Progenitor cell of endocrine pancreas (in vitro differentiated cells): ENCODE measurements around the gene PPP2R3B. TPM values are rescaled to one million over a fixed set of nuclear protein-coding genes. Genes with fewer than 3 reads are reported as not detected.
"Not testable (repeated sequence)": the region's sequence is repeated elsewhere in the genome, so short reads cannot be mapped to it uniquely, and the experiment has no call there.

Experiments
- DNase-seq: peaks from one replicate; pipeline ENCODE4 v3.0.0; 2021; ENCODE audit warnings: low spot score; ENCODE audit not compliant: unreplicated experiment
- H3K27ac Mint-ChIP-seq: 2 replicates; pipeline ENCODE4 v1.8.0; 2021; ENCODE audit warnings: mild to moderate bottlenecking, moderate library complexity, mixed read lengths
- H3K27me3 Mint-ChIP-seq: 2 replicates; pipeline ENCODE4 v1.8.0; 2021; ENCODE audit warnings: mixed read lengths
- H3K36me3 Mint-ChIP-seq: 2 replicates; pipeline ENCODE4 v1.8.0; 2022; ENCODE audit warnings: mixed read lengths; ENCODE audit not compliant: insufficient read depth
- H3K4me1 Mint-ChIP-seq: 2 replicates; pipeline ENCODE4 v1.8.0; 2021; ENCODE audit warnings: low read depth, mixed read lengths
- H3K4me3 Mint-ChIP-seq: 2 replicates; pipeline ENCODE4 v1.8.0; 2021; ENCODE audit warnings: low read depth, mild to moderate bottlenecking, moderate library complexity, mixed read lengths
- H3K9me3 Mint-ChIP-seq: 2 replicates; pipeline ENCODE4 v1.8.0; 2021; ENCODE audit warnings: low read depth, mixed read lengths
- total RNA-seq: library from RNA; stranded (reverse); gene quantifications from 2 replicates; pipeline ENCODE4 v1.2.1, GENCODE V29; 2021
- TF ChIP-seq, protein P1 (sequence below): fragments of 200-600 bp; sonication (generic); IDR thresholded peaks from one replicate; pipeline ENCODE4 v1.5.0; 2021; ENCODE audit warnings: antibody characterized with exemption, mild to moderate bottlenecking; ENCODE audit not compliant: unreplicated experiment

PPP2R3B gene
- total RNA-seq, 1 donor from 2014 or later = 72.6 TPM

DNA sequence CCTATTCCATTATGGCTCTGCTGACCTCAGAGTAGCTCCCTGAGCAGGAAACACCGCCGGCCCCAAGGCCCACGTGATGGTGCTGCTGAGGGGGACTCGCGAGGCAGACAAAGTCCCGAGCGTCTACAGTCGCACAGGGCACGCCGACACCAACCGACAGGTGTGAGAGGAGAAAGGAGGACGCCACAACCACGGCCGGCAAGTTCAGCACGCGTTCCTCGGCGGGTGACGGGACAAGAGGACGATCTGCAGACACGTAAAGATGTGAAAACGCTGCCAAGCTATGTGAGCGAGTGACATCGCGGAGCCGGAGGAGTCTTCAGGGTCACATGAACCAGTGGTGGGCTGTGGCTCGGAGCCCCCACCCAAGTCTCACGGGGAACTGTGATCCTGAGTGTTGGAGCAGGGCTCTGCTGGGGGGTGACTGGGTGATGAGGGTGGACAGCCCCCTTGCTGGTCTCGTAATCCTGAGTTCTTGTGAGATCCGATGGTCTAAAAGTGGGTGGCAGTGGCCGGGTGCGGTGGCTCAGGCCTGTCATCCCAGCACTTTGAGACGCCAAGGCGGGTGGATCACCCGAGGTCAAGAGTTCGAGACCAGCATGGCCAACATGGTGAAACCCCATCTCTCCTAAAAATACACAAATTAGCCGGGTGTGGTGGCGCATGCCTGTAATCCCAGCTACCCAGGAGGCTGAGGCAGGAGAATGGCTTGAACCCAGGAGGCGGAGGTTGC is 34.0 kb downstream of the PPP2R3B start:
- Mint-ChIP-seq H3K27me3 (no peaks in the 10 kb centered on the region), H3K9me3 (peaks cover 3% of the 10 kb centered on the region), H3K27ac (peak overlapping the region; percentile 85), H3K36me3 (peaks cover 38% of the 10 kb centered on the region), H3K4me1 (peaks cover 4% of the 10 kb centered on the region), H3K4me3 (no peak overlapping the region)
- TF ChIP-seq, protein P1, sequence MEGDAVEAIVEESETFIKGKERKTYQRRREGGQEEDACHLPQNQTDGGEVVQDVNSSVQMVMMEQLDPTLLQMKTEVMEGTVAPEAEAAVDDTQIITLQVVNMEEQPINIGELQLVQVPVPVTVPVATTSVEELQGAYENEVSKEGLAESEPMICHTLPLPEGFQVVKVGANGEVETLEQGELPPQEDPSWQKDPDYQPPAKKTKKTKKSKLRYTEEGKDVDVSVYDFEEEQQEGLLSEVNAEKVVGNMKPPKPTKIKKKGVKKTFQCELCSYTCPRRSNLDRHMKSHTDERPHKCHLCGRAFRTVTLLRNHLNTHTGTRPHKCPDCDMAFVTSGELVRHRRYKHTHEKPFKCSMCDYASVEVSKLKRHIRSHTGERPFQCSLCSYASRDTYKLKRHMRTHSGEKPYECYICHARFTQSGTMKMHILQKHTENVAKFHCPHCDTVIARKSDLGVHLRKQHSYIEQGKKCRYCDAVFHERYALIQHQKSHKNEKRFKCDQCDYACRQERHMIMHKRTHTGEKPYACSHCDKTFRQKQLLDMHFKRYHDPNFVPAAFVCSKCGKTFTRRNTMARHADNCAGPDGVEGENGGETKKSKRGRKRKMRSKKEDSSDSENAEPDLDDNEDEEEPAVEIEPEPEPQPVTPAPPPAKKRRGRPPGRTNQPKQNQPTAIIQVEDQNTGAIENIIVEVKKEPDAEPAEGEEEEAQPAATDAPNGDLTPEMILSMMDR = no peak
- no peak for DNase-seq

- TF ChIP-seq, protein P1 = no peak
- Mint-ChIP-seq H3K4me3 (no peak overlapping the region), H3K27ac (no peak overlapping the region), H3K27me3 (no peaks in the 10 kb centered on the region), H3K4me1 (peaks cover 4% of the 10 kb centered on the region), H3K36me3 (peaks cover 33% of the 10 kb centered on the region), H3K9me3 (peaks cover 3% of the 10 kb centered on the region)
- DNase-seq = no peak
These were observed 34.5 kb downstream of the PPP2R3B start for GRCh38 chrX:352181-352580.

- DNase-seq = no peak
- H3K9me3 Mint-ChIP-seq = peaks cover 3% of the 10 kb centered on the region
- H3K27ac Mint-ChIP-seq = no peak overlapping the region
- peaks cover 33% of the 10 kb centered on the region for H3K36me3 Mint-ChIP-seq
- H3K4me3 Mint-ChIP-seq = no peak overlapping the region
- H3K27me3 Mint-ChIP-seq = no peaks in the 10 kb centered on the region
- TF ChIP-seq, protein P1 = no peak
- peaks cover 4% of the 10 kb centered on the region for H3K4me1 Mint-ChIP-seq
These were observed 35.0 kb downstream of the PPP2R3B start for GRCh38 chrX:351736-352135.

- H3K27me3 Mint-ChIP-seq, H3K27ac Mint-ChIP-seq, DNase-seq, H3K4me1 Mint-ChIP-seq, H3K4me3 Mint-ChIP-seq, H3K9me3 Mint-ChIP-seq: not testable (repeated sequence)
- peaks cover 32% of the 10 kb centered on the region for H3K36me3 Mint-ChIP-seq
These were observed 35.4 kb downstream of the PPP2R3B start for GRCh38 chrX:351324-351641.

GRCh38 chrX:350534-351323 is 36.0 kb downstream of the PPP2R3B start:
- peaks cover 3% of the 10 kb centered on the region for H3K9me3 Mint-ChIP-seq
- peaks cover 4% of the 10 kb centered on the region for H3K4me1 Mint-ChIP-seq
- no peak overlapping the region for H3K27ac Mint-ChIP-seq
- H3K36me3 Mint-ChIP-seq = peaks cover 29% of the 10 kb centered on the region
- no peak overlapping the region for H3K4me3 Mint-ChIP-seq
- no peaks in the 10 kb centered on the region for H3K27me3 Mint-ChIP-seq
- no peak for DNase-seq
- TF ChIP-seq, protein P1 = no peak
